RWPE2 (cell line): ENCODE results near the gene SRR.

Experiments used
- ATAC-seq: fragments of 200-7000 bp; cut with Tn5 transposase; 3 replicates; pipeline ENCODE4 v1.9.1; 2021; ENCODE audit warnings: low read depth
- DNase-seq: peaks from one replicate; pipeline ENCODE4 v3.0.0-alpha.2; 2020; ENCODE audit warnings: low spot score
- H3K27ac ChIP-seq: fragments of 450-650 bp; 2 replicates; pipeline ENCODE4 v1.5.1; 2017; ENCODE audit warnings: mild to moderate bottlenecking; ENCODE audit not compliant: poor library complexity, severe bottlenecking
- H3K27me3 ChIP-seq: fragments of 250-450 bp; sonication (Bioruptor Pico); 2 replicates; pipeline ENCODE4 v1.5.1; 2021; ENCODE audit warnings: mild to moderate bottlenecking, moderate library complexity; ENCODE audit not compliant: insufficient read depth, poor library complexity, severe bottlenecking
- H3K36me3 ChIP-seq: fragments of 250-450 bp; sonication (Bioruptor Pico); 2 replicates; pipeline ENCODE4 v1.5.1; 2020; ENCODE audit warnings: low read depth, mild to moderate bottlenecking, moderate library complexity
- H3K4me1 ChIP-seq: fragments of 250-450 bp; sonication (Bioruptor Pico); 2 replicates; pipeline ENCODE4 v1.5.1; 2021; ENCODE audit warnings: mild to moderate bottlenecking, moderate library complexity; ENCODE audit not compliant: insufficient read depth, poor library complexity, severe bottlenecking
- H3K4me3 ChIP-seq: fragments of 250-450 bp; sonication (Bioruptor Pico); 2 replicates; pipeline ENCODE4 v1.5.1; 2021; ENCODE audit warnings: mild to moderate bottlenecking, moderate library complexity; ENCODE audit not compliant: severe bottlenecking
- H3K9me3 ChIP-seq: fragments of 250-450 bp; sonication (Bioruptor Pico); 2 replicates; pipeline ENCODE4 v1.5.1; 2021; ENCODE audit warnings: mild to moderate bottlenecking, moderate library complexity; ENCODE audit not compliant: severe bottlenecking
- TF ChIP-seq, protein P1 (sequence below): fragments of 450-650 bp; IDR thresholded peaks from one replicate; pipeline ENCODE4 v1.5.1; 2017; ENCODE audit warnings: mild to moderate bottlenecking, moderate library complexity; ENCODE audit not compliant: poor library complexity, severe bottlenecking

Gene SRR

DNA sequence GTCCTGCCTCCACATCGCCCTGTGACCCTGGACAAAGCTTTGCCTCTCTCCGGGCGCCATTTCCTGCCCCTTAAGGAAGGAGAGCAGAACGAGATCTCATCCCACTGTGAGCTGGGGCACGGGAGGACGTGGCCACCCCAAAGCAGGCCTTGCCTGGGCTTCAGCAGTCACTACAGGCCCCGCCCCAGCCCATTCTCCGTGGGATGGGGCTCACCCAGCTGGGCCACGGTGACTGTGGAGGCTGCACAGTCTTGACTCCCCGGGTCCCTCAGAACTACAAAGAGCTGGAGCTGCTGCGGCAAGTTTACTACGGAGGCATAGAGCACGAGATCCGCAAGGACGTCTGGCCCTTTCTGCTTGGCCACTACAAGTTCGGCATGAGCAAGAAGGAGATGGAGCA is 68.9 kb downstream of the SRR start:
- Histone ChIP-seq H3K4me3 (no peak overlapping the region), H3K9me3 (no peaks in the 10 kb centered on the region), H3K27me3 (no peaks in the 10 kb centered on the region), H3K27ac (no peak overlapping the region), H3K36me3 (peaks cover 24% of the 10 kb centered on the region), H3K4me1 (no peaks in the 10 kb centered on the region)
- no peak for DNase-seq
- TF ChIP-seq, protein P1, sequence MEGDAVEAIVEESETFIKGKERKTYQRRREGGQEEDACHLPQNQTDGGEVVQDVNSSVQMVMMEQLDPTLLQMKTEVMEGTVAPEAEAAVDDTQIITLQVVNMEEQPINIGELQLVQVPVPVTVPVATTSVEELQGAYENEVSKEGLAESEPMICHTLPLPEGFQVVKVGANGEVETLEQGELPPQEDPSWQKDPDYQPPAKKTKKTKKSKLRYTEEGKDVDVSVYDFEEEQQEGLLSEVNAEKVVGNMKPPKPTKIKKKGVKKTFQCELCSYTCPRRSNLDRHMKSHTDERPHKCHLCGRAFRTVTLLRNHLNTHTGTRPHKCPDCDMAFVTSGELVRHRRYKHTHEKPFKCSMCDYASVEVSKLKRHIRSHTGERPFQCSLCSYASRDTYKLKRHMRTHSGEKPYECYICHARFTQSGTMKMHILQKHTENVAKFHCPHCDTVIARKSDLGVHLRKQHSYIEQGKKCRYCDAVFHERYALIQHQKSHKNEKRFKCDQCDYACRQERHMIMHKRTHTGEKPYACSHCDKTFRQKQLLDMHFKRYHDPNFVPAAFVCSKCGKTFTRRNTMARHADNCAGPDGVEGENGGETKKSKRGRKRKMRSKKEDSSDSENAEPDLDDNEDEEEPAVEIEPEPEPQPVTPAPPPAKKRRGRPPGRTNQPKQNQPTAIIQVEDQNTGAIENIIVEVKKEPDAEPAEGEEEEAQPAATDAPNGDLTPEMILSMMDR: no peak
- no peak for ATAC-seq

DNA sequence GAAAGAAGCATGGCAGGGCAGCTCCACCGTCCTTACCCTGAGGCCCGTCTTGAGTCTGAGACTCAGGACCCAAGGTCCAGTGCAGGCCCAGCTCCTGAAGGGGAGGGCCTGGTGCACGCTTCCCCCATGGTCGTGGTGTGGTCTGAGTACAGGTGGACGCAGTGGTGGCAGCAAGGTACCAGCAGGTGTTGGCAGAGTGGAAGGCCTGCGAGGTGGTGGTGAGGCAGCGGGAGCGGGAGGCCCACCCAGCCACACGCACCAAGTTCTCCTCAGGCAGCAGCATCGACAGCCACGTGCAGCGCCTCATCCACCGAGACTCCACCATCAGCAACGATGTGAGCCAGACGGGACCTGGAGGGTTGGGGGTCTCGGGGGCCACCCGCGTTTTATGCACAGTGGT is 69.4 kb downstream of the SRR start:
- Histone ChIP-seq H3K9me3 (no peaks in the 10 kb centered on the region), H3K4me1 (no peaks in the 10 kb centered on the region), H3K27me3 (no peaks in the 10 kb centered on the region), H3K36me3 (peaks cover 24% of the 10 kb centered on the region), H3K27ac (no peak overlapping the region), H3K4me3 (no peak overlapping the region)
- TF ChIP-seq, protein P1: no peak
- DNase-seq: no peak
- no peak for ATAC-seq
